Colonic mucosa (tissue), 4 donors: ENCODE results near the gene TMEM236. TPM values are rescaled to one million over a fixed set of nuclear protein-coding genes. Genes with fewer than 3 reads are reported as not detected.

Source experiments
- DNase-seq: peaks from one replicate; pipeline ENCODE4 v3.0.0-alpha.2; 2020
- H3K27ac ChIP-seq: fragments of 200-600 bp; one replicate; pipeline ENCODE4 v1.8.0; 2021
- H3K27me3 ChIP-seq: fragments of 200-600 bp; one replicate; pipeline ENCODE4 v1.8.0; 2021
- H3K36me3 ChIP-seq: fragments of 200-600 bp; one replicate; pipeline ENCODE4 v1.8.0; 2021
- H3K4me1 ChIP-seq: fragments of 200-600 bp; one replicate; pipeline ENCODE4 v1.8.0; 2021; ENCODE audit warnings: mild to moderate bottlenecking
- H3K4me3 ChIP-seq: fragments of 200-600 bp; one replicate; pipeline ENCODE4 v1.8.0; 2021
- H3K9ac ChIP-seq, 2 donors: one replicate each; pipeline ENCODE4 v1.7.0; 2013; ENCODE audit warnings: control low read depth in 2 of 2, low read depth in 2 of 2, low read length in 2 of 2
- H3K9me3 ChIP-seq: fragments of 200-600 bp; one replicate; pipeline ENCODE4 v1.8.0; 2021
- CTCF ChIP-seq: fragments of 200-600 bp; IDR thresholded peaks from one replicate; pipeline ENCODE4 v1.8.0; 2022; ENCODE audit warnings: antibody characterized with exemption, mild to moderate bottlenecking
- intact Hi-C: fragments of 100-400 bp; cut with DNase I; formaldehyde crosslinking; loops from one replicate; pipeline ENCODE4 v1.14.1; 2022
- total RNA-seq, 2 donors: library from RNA; stranded (reverse); fragmentation: NEBNext Ultra II Directional in 1 of 2; extraction: Animal tissue kit (Norgen Biotek cat#: 25700) in 1 of 2; gene quantifications; one replicate each; pipeline ENCODE4 v1.2.1, GENCODE V29; 2021
- donor health status: healthy.
- donor health status: DM: no; HTN: no; CAD: no.
- donor health status: DM: no; HTN: no; CAD: no.

Gene TMEM236
- total RNA-seq, 2 donors from 2014 or later = 16.6 to 57.4 TPM

- H3K9me3 ChIP-seq = no peaks in the 10 kb centered on the region
- no peak for DNase-seq
- H3K9ac ChIP-seq = no peak overlapping the region
- H3K4me1 ChIP-seq = no peaks in the 10 kb centered on the region
- no peaks in the 10 kb centered on the region for H3K36me3 ChIP-seq
- H3K27ac ChIP-seq = no peak overlapping the region
- H3K4me3 ChIP-seq = no peak overlapping the region
- no peaks in the 10 kb centered on the region for H3K27me3 ChIP-seq
- no peak for TF ChIP-seq CTCF
- intact Hi-C loops = no loop called here
Observed at GRCh38 chr10:17768496-17768895, 16.5 kb downstream of the TMEM236 start.

DNA sequence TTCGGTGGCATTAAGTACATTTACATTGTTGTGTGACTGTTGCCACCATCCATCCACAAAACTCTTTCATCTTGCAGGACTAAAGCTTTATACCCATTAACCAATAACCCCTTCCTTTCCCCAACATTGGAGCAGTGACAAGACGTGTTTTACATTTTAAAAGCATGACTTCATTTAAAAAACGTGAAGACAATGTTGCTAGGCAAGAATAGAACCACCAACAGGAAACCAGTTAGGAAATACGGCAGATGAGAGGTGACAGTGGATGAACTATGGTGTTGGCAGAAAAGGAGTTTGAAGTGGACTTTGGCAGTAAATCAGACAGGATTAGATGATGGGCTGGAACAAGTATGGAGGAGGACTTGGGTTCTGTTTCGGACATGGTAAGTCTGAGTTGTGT lies 17.0 kb downstream of the TMEM236 start:
- Histone ChIP-seq H3K9me3 (no peaks in the 10 kb centered on the region), H3K4me3 (no peak overlapping the region), H3K36me3 (no peaks in the 10 kb centered on the region), H3K27me3 (no peaks in the 10 kb centered on the region), H3K27ac (no peak overlapping the region), H3K4me1 (no peaks in the 10 kb centered on the region), H3K9ac (no peak overlapping the region)
- no peak for DNase-seq
- intact Hi-C loops = no loop called here
- no peak for TF ChIP-seq CTCF

DNA sequence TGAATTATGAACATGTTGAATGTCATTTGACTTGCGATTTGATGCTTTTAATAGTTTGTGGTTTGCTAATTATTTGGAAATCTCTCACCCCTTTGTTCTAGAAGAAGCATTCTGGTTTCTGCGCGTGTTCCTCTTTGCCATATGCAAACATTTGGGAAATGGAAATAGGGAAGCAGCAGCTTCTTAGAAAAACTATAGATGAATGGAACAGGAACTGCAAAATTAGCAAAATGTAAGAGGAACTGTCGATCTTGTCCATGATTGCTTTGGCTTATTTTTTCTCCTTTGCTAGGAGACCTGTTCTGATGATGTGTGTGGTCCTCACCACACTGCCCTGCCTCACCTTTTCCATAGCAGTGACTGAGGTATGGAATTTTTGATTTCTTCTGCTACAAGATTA lies 19.0 kb downstream of the TMEM236 start:
- DNase-seq = no peak
- Histone ChIP-seq H3K4me1 (no peaks in the 10 kb centered on the region), H3K9me3 (no peaks in the 10 kb centered on the region), H3K9ac (no peak overlapping the region), H3K4me3 (no peak overlapping the region), H3K36me3 (no peaks in the 10 kb centered on the region), H3K27me3 (no peaks in the 10 kb centered on the region), H3K27ac (no peak overlapping the region)
- intact Hi-C loops = no loop called here
- no peak for TF ChIP-seq CTCF

- Histone ChIP-seq H3K9ac (no peak overlapping the region), H3K36me3 (no peaks in the 10 kb centered on the region), H3K4me3 (no peak overlapping the region), H3K9me3 (no peaks in the 10 kb centered on the region), H3K4me1 (no peaks in the 10 kb centered on the region), H3K27ac (no peak overlapping the region), H3K27me3 (no peaks in the 10 kb centered on the region)
- intact Hi-C loops = no loop called here
- TF ChIP-seq CTCF = no peak
- DNase-seq = no peak
Observed at GRCh38 chr10:17779784-17780183, 27.8 kb downstream of the TMEM236 start.

- H3K9ac ChIP-seq = no peak overlapping the region
- H3K4me1 ChIP-seq = no peaks in the 10 kb centered on the region
- no peaks in the 10 kb centered on the region for H3K36me3 ChIP-seq
- no peak for TF ChIP-seq CTCF
- H3K27ac ChIP-seq = no peak overlapping the region
- no peak for DNase-seq
- H3K9me3 ChIP-seq = no peaks in the 10 kb centered on the region
- intact Hi-C loops = no loop called here
- no peak overlapping the region for H3K4me3 ChIP-seq
- H3K27me3 ChIP-seq = no peaks in the 10 kb centered on the region
Observed at GRCh38 chr10:17780727-17781126, 28.7 kb downstream of the TMEM236 start.

GRCh38 chr10:17781856-17782255 lies 29.9 kb downstream of the TMEM236 start:
- no peaks in the 10 kb centered on the region for H3K4me1 ChIP-seq
- TF ChIP-seq CTCF = no peak

More at GRCh38 chr10:17781856-17782255, 29.9 kb downstream of the TMEM236 start:
- no peak for DNase-seq
- Histone ChIP-seq H3K27me3 (no peaks in the 10 kb centered on the region), H3K36me3 (no peaks in the 10 kb centered on the region), H3K27ac (no peak overlapping the region), H3K4me3 (no peak overlapping the region), H3K9ac (no peak overlapping the region), H3K9me3 (no peaks in the 10 kb centered on the region)
- intact Hi-C loops = no loop called here
